DMS153 treated with DMSO at 0.1 percent for 48 hours (cell line): ENCODE data around the gene ZGRF1.
"Not testable (repeated sequence)": the region's sequence is repeated elsewhere in the genome, so short reads cannot be mapped to it uniquely, and the experiment has no call there.

Source experiments
- DNase-seq: peaks from one replicate; lab custom pipeline; 2025; ENCODE audit not compliant: unreplicated experiment; lab: John Stamatoyannopoulos, UW

ZGRF1 gene

DNA sequence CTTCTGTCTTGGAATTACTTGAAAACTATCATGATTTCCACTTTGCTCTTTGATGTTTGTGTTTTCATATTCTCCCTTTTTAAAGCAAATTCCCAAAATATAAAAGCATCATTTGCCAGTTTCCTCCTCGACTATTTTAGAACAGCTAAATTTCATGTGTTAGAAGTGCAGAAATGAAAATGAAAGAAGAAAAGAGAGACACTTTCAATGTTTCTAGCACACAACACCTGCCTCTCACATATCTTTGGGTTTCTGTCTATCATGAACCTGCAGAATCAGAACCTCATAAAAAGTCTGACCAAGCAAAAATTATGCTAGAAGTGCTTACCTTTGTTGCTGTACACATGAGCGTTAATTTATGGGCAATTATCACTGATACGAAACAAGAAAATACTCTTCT lies 118.8 kb downstream of the ZGRF1 start:
- DNase-seq, result no peak

DNA sequence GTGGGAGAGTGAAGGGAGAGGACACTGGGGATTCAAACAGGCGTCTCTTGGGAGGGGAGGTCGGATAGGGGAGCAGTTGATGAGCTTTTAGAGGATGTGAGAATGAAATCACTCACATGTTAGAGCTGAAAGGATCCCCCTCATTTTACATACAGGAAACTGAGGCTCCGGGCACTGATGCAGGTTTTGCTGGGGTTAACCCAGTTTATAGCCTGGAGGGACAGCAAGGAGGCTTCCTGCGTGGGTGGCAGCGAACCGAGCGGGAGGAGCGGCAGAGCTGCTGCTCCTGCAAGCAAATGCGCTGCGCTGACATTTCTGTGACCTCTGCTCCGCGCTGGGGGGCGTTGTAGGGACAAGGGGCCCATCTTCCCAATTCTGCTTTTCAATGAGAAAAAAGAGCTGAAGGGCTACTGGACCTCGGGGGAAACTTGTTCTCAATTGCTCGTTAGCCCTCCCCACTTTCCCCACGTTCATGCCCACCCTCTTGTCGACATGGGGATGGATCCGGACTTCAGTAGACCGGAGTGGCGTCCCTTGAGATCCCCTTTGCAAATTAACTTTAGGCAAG lies 119.6 kb downstream of the ZGRF1 start:
- no peak for DNase-seq

DNA sequence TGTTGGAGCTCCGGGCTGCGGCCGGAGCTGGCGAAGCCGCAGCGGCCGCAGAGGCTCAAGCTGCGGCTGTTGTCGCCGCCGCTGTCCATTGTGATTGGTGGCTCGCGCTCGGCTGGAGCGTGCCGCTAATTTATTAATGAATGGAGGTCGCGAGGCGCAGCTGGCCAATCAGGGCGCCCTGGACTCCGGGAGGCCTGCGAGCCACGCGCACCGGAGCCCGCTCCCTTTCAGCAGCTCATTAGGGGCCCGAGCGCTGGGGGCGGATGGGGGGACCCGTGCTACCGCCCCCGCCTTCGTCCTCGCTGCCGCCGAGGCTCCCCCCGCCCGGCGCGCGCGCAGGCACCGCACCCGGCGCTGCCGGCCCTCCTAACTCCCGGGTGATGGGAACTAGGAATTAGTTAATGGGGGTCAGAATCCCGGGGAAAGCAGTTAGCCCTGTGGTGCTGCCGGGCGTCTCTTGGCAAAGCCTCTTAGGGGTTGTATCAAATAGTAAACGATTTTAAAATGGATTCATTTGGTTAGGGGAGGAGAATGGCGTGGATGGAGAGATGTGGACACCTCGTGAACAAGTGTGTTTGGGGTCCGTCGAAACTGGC lies 120.1 kb downstream of the ZGRF1 start:
- no peak for DNase-seq

DNA sequence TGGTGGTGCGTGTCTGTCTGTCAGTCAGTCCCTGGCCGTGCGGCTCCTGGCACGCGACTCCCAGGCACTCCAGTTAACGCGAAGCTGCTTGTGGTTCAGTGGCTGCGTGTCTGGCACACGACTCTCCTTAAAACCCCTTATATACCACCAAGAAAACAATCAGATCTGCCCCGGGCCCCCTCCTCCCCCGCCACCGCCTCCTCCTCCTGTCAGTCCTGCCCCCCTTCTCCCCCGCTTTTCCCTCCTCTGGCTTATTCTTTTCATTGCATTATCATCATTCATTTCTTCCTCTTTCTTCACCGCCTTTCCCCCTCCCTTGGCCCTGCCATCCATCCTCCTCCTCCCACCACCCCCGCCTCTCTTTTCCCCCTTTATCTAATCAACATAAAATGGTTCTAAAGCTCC lies 120.6 kb downstream of the ZGRF1 start, which contains the start of gene NEUROG2:
TSS of gene NEUROG2 (minus strand) at position 115 of the 405 bp plus-strand sequence. CDS start 705 bp downstream, outside the sequence.
- no peak for DNase-seq

DNA sequence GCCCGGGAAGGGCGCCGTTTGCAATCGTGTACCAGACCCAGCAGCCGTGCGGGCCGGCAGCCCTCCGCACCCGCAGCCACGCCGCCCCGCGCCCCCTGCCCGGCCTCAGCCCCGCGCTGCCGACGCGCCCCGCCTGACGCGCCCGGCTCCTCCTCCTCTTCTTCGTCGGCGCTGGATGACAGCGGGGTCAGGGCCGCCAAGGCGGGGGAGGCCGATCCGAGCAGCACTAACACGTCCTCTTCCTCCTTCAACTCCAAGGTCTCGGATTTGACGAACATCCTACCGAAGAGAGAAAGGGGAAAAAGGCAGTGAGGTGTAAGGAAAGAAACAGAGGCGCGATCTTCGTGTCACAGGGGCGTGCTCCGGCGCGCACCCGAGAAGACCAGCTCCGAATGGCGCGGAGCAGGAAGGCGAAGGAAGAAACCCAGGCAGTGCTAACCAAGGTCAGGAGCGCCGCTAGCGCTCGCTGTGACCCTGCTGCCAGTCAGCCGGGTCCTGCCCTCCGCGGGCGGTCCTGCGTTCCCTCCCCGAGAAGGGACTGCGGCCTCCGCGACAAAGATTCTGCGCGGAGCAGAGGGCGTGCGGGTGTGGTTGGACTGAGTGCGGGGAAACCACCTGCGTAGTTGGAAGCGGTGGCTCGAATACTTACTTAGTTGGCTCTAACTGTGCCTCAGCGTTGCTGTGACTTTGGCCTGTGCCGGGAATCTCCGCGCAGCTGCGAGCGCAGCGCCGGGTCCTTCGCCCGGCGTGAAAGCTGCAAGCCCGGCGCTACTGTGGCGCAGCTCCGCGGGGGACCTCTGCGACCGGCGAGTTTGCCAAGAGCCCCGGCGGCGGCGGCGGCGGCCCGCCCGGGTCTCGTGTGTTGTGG lies 121.3 kb downstream of the ZGRF1 start:
- DNase-seq, result no peak

DNA sequence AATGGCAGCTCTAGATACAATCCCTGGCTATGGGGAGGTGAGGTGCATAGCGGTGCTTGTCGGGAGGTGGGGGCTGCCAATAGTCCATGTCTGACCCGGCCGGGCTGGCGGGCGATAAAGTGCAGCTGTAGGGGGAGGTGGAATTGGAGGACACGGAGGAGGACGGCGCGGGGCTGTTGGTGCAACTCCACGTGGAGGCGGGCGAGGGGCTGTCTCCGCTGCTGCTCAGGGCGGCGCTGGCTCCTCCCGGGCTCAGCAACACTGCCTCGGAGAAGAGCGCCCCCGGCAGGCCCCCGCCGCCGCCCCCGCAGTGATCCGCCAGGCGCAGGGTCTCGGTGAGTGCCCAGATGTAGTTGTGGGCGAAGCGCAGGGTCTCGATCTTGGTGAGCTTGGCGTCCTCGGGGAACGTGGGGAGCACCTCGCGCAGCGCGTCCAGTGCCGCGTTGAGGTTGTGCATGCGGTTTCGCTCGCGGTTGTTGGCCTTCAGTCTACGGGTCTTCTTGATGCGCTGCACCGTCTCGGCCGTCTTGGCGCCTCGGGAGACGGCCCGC lies 122.0 kb downstream of the ZGRF1 start:
- DNase-seq, result no peak

DNA sequence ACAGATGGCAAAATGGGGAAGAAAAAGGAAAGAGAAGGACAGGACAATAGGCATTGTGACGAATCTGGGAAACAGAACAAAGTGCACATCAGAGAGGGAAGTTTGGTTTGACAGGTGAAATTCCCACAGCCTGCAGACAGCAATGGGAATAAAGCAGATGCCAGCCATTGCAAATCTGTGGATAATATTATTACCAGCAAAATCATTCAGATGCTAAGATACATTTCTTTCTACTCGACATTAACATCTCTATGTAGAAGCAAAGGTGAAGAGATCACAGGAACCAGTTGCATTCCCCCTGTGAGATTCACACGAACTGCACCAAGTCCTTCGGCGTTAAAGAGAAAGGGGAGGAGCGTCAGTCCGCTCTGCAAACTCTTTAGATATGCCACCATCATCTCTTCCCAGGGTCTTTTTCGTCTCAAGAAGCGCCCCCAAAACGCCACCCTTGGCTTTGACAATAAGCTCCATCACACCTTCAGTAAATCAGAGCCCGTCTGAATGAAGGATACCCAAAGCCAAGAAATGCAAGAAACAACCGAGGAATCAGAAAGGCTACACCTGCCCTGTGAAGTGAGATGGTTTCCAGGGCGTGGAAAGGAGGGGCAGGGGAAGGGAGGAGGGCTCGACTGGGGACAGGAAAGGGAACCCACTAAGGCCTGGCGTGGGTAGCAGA lies 122.6 kb downstream of the ZGRF1 start:
- DNase-seq, result no peak

DNA sequence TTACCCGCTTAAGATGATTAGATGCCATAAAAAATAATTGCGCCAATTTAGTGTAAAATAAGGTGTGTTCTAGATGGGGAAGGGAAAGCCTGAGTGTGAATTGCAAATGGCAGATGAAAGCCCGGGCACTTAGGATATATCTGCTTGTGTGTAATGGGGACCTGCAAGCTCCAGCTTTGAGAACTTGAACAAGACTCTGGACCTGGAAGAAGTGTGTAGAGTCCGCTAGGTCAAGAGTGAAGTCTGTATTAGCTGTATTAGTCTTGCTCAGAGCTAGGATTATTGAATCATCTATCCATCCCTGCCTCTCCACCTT lies 124.9 kb downstream of the ZGRF1 start:
- DNase-seq, result no peak

DNA sequence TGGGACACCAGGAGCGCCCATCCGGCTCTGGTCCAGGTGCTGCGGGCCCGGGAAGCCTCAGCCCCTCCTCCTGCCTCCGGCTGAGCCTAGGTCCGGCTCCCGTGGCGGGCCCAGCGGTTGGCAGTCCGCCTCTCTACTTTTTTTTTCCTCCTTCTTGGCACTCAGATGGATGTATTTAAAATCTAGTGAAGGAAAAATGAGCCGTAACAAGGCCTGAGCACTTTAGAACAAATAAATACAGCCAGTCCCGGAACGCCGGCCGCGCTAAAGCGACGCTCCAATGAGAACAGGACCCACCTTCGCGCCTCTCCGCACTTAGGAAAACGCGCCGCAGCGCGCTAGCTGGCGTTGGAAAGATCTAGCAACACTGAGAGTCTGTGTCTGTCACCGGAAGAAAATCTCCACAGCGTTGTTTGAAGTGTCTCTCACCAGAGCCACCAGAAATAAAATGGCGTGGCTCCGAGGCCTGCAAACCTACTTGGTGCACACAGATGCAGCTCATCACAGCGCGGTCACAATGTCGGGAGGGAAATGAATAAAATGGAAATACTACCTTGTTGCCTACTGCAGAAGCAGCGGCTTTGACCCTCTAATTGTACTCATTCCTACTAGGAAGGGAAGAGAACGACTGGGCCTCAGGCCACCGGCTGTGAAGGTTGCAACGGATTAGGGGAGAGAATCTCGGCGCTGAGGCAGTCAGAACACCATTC lies 125.5 kb downstream of the ZGRF1 start:
- no peak for DNase-seq

DNA sequence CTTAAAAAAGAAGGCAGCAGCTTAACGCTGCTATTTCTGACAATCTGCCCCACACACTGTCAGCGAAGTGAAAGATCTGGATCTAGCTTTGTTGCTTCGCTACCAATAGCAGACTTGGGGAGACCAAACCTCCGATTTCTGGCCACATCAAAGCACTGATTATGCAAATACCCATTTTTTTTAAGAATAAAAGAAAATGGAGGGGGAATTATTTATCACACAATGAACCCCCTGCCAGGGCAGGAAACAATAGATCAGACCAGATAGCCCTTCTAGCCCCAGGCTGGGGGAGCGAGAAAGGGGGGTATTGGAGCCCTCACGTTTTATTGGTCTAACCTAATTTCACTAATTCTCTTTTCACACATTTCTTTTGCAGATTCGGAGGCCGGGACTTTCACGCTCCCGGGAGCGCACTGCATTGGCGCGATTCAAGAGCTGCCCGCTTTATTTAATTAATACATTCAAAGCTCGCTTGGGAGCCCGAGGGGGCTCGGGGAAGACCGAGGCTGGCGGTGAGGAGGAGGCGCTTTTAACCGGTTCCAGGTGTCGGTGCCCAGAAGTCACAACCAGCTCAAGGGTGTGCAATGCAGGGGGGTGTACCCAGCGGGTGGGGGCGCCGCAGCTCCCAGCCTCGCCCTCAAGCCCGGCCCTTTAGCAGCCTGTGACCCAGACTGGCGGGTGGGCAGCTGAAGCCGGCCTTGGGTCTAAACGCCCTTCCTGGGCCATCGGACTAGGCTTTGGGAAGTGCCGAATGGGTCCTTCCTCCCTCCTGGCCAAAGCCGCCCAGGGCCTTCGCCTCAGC lies 126.2 kb downstream of the ZGRF1 start:
- no peak for DNase-seq

DNA sequence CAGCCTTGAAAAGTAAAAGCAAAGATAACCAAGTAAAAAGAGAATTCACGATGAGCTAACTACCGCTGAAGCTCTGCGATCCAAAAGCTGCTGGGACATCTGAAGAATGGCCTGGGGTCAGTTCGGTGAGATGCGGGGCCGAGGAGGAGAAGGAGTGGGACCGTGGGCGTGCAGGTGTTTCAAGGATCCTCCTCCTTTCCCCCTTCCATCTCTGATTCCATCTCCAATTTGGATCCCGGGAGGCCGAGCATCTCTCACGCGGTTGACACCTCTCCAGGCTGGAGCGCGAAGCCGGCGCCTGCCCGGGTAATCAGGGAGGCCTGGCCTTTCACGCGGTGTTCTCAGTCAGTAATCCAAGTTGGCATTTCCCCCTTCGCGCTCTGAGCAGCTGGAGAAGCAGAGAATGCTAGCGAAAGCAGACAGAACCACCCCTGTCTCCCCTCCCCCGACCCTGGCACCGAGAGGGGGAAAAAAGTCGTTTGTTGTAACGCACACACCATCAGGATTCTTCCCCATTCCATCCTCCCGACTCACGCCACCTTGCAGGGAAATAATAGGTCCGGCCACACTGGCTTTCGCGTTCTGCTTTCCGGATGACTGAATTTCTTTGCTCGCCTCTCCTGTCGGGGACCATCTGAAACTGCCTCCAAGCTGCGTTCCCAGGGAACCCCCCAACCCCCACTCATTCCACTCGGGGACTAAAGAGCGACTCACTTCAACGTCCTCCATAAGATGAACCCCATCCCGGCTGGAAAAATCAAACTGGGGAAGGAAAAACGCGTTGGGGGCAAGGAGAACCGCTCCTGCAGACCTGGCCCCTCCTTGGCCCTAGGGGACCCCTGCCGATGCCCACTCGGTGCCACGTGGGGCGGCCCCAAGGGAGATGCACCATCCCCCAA lies 127.2 kb downstream of the ZGRF1 start:
- no peak for DNase-seq

DNA sequence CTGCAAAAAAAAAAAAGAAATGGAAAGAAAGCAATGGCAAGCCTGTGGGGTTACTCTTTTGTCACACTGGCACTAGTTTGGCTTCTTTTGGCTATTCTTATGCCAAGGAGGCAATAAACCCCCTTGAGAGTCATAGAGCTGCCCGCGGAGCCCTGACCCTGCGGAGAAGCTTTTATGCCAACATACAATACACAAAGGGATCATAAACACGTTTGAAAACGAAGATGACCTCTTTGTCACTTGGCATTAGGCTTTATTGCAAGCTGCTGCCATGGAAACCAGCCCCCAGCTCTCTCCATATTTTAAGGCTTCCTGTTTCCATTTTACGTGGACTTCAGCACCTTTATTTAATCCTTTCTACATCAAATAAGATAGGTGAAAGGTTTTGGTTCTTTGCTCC lies 128.4 kb downstream of the ZGRF1 start:
- no peak for DNase-seq

DNA sequence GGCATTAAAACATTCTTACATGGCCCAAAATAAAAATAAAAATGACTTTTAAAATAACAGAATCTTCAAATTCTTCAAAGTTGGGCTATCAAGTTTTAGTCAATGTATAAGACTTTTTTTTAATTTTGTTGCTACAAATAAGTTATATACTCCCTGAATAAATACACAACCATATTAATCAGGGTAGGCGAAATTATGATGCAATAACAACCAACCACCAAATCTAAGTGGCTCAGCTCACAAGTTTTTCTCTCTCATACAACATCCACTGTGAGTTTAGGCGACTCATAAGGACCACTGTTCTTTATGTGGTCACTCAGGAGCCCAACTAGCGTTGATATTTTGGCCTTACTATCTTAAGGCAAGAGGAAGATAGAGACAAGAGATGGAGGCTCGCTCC lies 131.9 kb downstream of the ZGRF1 start:
- no peak for DNase-seq

DNA sequence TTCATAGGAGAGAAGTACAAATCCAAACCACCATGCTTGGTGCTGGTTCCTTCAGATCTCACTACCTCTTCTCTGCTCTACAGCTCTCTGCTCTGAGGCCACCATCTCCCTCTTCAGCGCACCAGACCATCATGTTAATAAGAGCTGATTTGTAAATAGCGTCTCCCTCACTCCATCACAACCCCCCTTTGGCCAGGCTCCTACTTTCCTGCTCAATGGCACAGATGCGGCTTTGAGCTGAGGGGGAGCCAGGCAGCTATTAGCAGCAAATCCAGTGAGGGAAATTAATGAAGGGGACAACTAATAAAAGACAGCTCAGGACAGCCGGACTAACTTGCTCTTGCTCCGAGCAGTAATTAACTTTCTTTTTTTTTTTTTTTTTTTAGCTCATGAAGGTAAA lies 133.8 kb downstream of the ZGRF1 start:
- DNase-seq, result no peak

DNA sequence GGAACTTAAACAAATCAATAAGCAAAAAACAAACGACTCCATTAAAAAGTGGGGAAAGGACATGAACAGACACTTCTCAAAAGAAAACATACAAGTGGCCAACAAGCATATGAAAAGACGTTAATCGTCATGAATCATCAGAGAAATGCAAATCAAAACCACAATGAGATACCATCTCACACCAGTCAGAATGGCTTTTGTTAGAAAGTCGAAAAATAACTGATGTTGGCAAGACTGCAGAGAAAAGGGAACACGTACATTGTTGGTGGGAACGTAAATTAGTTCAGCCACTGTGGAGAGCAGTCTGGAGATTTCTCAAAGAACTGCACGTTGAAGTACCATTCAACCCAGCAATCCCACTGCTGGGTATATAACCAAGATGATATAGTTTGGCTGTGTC lies 144.4 kb downstream of the ZGRF1 start:
- DNase-seq, result no peak

DNA sequence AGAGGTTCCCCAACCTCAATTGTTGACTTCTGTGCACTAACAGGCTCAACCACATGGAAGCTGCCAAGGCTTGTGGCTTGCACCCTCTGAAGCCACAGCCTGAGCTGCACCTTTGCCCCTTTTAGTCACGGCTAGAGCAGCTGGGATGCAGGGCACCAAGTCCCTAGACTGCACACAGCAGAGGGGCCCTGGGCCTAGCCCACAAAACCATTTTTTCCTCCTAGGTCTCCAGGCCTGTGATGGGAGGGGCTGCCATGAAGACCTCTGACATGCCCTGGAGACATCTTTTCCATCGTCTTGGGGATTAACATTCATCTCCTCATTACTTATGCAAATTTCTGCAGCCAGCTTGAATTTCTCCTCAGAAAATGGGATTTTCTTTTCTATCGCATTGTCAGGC lies 145.9 kb downstream of the ZGRF1 start:
- DNase-seq, result not testable (repeated sequence)
